PFSK-1 (cell line): ENCODE results near the gene IVD.

Experiments
- FOXP2 ChIP-seq: optimal IDR thresholded peaks from 2 replicates; pipeline ENCODE3; 2011; ENCODE audit warnings: borderline replicate concordance, control low read depth, inconsistent platforms; ENCODE audit not compliant: insufficient read depth; ENCODE audit errors: extremely low read length, extremely low read depth
- POLR2AphosphoS5 ChIP-seq: IDR thresholded peaks from 2 replicates; pipeline ENCODE4 v1.6.1; 2012; ENCODE audit warnings: low read depth, mild to moderate bottlenecking, control low read depth, low read length, moderate library complexity
- REST ChIP-seq, 2 experiments: IDR thresholded peaks; 2 replicates each; pipeline versions ENCODE4 v1.6.1 to v1.8.0; 2011 to 2012; ENCODE audit warnings: low read depth in 2 of 2, low read length in 2 of 2, control low read depth in 1 of 2, inconsistent platforms in 1 of 2, mild to moderate bottlenecking in 1 of 2, moderate library complexity in 1 of 2; ENCODE audit not compliant: insufficient read depth in 1 of 2
- SIN3A ChIP-seq: IDR thresholded peaks from 2 replicates; pipeline ENCODE4 v1.6.1; 2012; ENCODE audit warnings: mild to moderate bottlenecking, low read length, moderate library complexity, borderline replicate concordance; ENCODE audit not compliant: insufficient read depth
- TAF1 ChIP-seq: IDR thresholded peaks from 2 replicates; pipeline ENCODE4 v1.6.1; 2012; ENCODE audit warnings: low read length, control low read depth, borderline replicate concordance; ENCODE audit not compliant: insufficient read depth

Gene IVD

GRCh38 chr15:40435710-40436089, 30.1 kb downstream of the IVD start:
- TF ChIP-seq FOXP2, result no peak

GRCh38 chr15:40436116-40436891, 30.7 kb downstream of the IVD start:
- no peak for TF ChIP-seq POLR2AphosphoS5
- TF ChIP-seq FOXP2, result no peak
- no peak for TF ChIP-seq SIN3A
- TF ChIP-seq REST (IDR thresholded peaks at IDR 0.05; ENCODE audit: insufficient read depth in 1 of 2, low read depth in 2 of 2, low read length in 2 of 2), result no peak

GRCh38 chr15:40436892-40437751, 31.5 kb downstream of the IVD start:
- TF ChIP-seq SIN3A (no peak), FOXP2 (peak; percentile 8), POLR2AphosphoS5 (no peak), TAF1 (no peak), REST (IDR thresholded peaks at IDR 0.05; ENCODE audit: insufficient read depth in 1 of 2, low read depth in 2 of 2, low read length in 2 of 2) (no peak)

- no peak for TF ChIP-seq FOXP2
- TF ChIP-seq SIN3A, result no peak
- no peak for TF ChIP-seq POLR2AphosphoS5
- no peak for TF ChIP-seq TAF1
Observed at GRCh38 chr15:40437752-40438687, 32.4 kb downstream of the IVD start.

GRCh38 chr15:40438712-40439111, 33.1 kb downstream of the IVD start:
- TF ChIP-seq REST (IDR thresholded peaks at IDR 0.05; ENCODE audit: insufficient read depth in 1 of 2, low read depth in 2 of 2, low read length in 2 of 2) (no peak), POLR2AphosphoS5 (no peak), TAF1 (no peak), SIN3A (no peak), FOXP2 (no peak)
